GM18498 (cell line): Measurements from ENCODE around the gene GDI2.

ENCODE experiments used
- ATAC-seq: cut with Tn5 transposase; IDR thresholded peaks from one replicate; pipeline ENCODE4 v1.9.1; 2021; ENCODE audit warnings: mild to moderate bottlenecking, moderate library complexity; ENCODE audit not compliant: unreplicated experiment

The GDI2 gene

GRCh38 chr10:5746197-5746596 lies 67.0 kb downstream of the GDI2 start:
- ATAC-seq: no peak

- ATAC-seq: no peak
These were observed 68.4 kb downstream of the GDI2 start for GRCh38 chr10:5744849-5745248.

GRCh38 chr10:5743736-5744135 lies 69.5 kb downstream of the GDI2 start:
- no peak for ATAC-seq

GRCh38 chr10:5742116-5742515 lies 71.1 kb downstream of the GDI2 start:
- no peak for ATAC-seq

- ATAC-seq: no peak
These were observed 72.0 kb downstream of the GDI2 start for GRCh38 chr10:5741276-5741675.

GRCh38 chr10:5738427-5738826 lies 74.8 kb downstream of the GDI2 start:
- no peak for ATAC-seq

- ATAC-seq: no peak
These were observed 75.9 kb downstream of the GDI2 start for GRCh38 chr10:5737352-5737751.

- ATAC-seq: no peak
These were observed 76.6 kb downstream of the GDI2 start for GRCh38 chr10:5736591-5736990.

GRCh38 chr10:5735119-5735518 lies 78.1 kb downstream of the GDI2 start:
- no peak for ATAC-seq

GRCh38 chr10:5732141-5732540 lies 81.1 kb downstream of the GDI2 start:
- ATAC-seq: no peak

GRCh38 chr10:5731559-5731958 lies 81.7 kb downstream of the GDI2 start:
- no peak for ATAC-seq

GRCh38 chr10:5730766-5731165 lies 82.5 kb downstream of the GDI2 start:
- ATAC-seq: no peak

- ATAC-seq: no peak
These were observed 89.5 kb downstream of the GDI2 start for GRCh38 chr10:5723692-5724091.

- ATAC-seq: no peak
These were observed 93.1 kb downstream of the GDI2 start for GRCh38 chr10:5720182-5720581.

- ATAC-seq: no peak
These were observed 93.7 kb downstream of the GDI2 start for GRCh38 chr10:5719546-5719945.
